H7 (cell line): Measurements from ENCODE around the gene MSANTD2. TPM values are rescaled to one million over a fixed set of nuclear protein-coding genes. Genes with fewer than 3 reads are reported as not detected.

ENCODE experiments used
- DNase-seq: peaks from one replicate; pipeline ENCODE4 v3.0.0; 2012
- H3K27me3 ChIP-seq: 2 replicates; pipeline ENCODE4 v1.6.0; 2011; ENCODE audit warnings: mild to moderate bottlenecking, low read length; ENCODE audit not compliant: control insufficient read depth, insufficient read depth
- H3K36me3 ChIP-seq: replicated peaks from 2 replicates; pipeline ENCODE4 v1.5.1; 2011; ENCODE audit warnings: low read length; ENCODE audit not compliant: control insufficient read depth, insufficient read depth
- H3K4me3 ChIP-seq: 2 replicates; pipeline ENCODE4 v1.5.1; 2011; ENCODE audit warnings: low read depth, mild to moderate bottlenecking, control low read depth, low read length, moderate library complexity; ENCODE audit not compliant: insufficient read depth
- total RNA-seq: library from RNA; depleted of rRNA; stranded (reverse); fragments of >200 nt; shearing (Covaris generic); gene quantifications from 2 replicates; pipeline ENCODE4 v1.2.3, GENCODE V29; 2014

MSANTD2 gene
- total RNA-seq, 1 experiment from 2014 or later = 18.3 TPM

GRCh38 chr11:124801636-124802312 lies 1.6 kb upstream of the MSANTD2 start:
- H3K27me3 ChIP-seq = no peaks in the 10 kb centered on the region
- no peaks in the 10 kb centered on the region for H3K36me3 ChIP-seq
- DNase-seq = no peak
- H3K4me3 ChIP-seq = no peak overlapping the region

- DNase-seq = no peak
- H3K36me3 ChIP-seq = no peaks in the 10 kb centered on the region
- H3K4me3 ChIP-seq = peak overlapping the region; percentile 85
- no peaks in the 10 kb centered on the region for H3K27me3 ChIP-seq
Observed at GRCh38 chr11:124801014-124801413, 808 bp upstream of the MSANTD2 start.

GRCh38 chr11:124799348-124800225 lies 619 bp downstream of the MSANTD2 start:
- Histone ChIP-seq H3K4me3 (peak overlapping the region; percentile 85), H3K27me3 (no peaks in the 10 kb centered on the region), H3K36me3 (no peaks in the 10 kb centered on the region)
- peak; percentile 82 for DNase-seq

- DNase-seq = peak; percentile 12
- no peaks in the 10 kb centered on the region for H3K27me3 ChIP-seq
- H3K36me3 ChIP-seq = no peaks in the 10 kb centered on the region
Observed at GRCh38 chr11:124798991-124799347, 1.2 kb downstream of the MSANTD2 start.

GRCh38 chr11:124796312-124796711 lies 3.9 kb downstream of the MSANTD2 start:
- no peak for DNase-seq
- Histone ChIP-seq H3K4me3 (no peak overlapping the region), H3K36me3 (no peaks in the 10 kb centered on the region), H3K27me3 (no peaks in the 10 kb centered on the region)

More at GRCh38 chr11:124798991-124799347, 1.2 kb downstream of the MSANTD2 start:
- peak overlapping the region; percentile 85 for H3K4me3 ChIP-seq

- Histone ChIP-seq H3K27me3 (no peaks in the 10 kb centered on the region), H3K36me3 (no peaks in the 10 kb centered on the region), H3K4me3 (no peak overlapping the region)
- peak; percentile 55 for DNase-seq
Observed at GRCh38 chr11:124793466-124794278, 6.5 kb downstream of the MSANTD2 start.

GRCh38 chr11:124791626-124792341 lies 8.4 kb downstream of the MSANTD2 start:
- Histone ChIP-seq H3K27me3 (no peaks in the 10 kb centered on the region), H3K36me3 (no peaks in the 10 kb centered on the region), H3K4me3 (no peak overlapping the region)
- DNase-seq = no peak

- Histone ChIP-seq H3K27me3 (no peaks in the 10 kb centered on the region), H3K36me3 (no peaks in the 10 kb centered on the region), H3K4me3 (no peak overlapping the region)
- DNase-seq = no peak
Observed at GRCh38 chr11:124788521-124788920, 11.7 kb downstream of the MSANTD2 start.

GRCh38 chr11:124784051-124784450 lies 16.2 kb downstream of the MSANTD2 start:
- Histone ChIP-seq H3K27me3 (no peaks in the 10 kb centered on the region), H3K4me3 (no peak overlapping the region), H3K36me3 (no peaks in the 10 kb centered on the region)
- no peak for DNase-seq

- no peaks in the 10 kb centered on the region for H3K27me3 ChIP-seq
- DNase-seq = no peak
- no peaks in the 10 kb centered on the region for H3K36me3 ChIP-seq
- no peak overlapping the region for H3K4me3 ChIP-seq
Observed at GRCh38 chr11:124783002-124783401, 17.2 kb downstream of the MSANTD2 start.

- no peak for DNase-seq
- Histone ChIP-seq H3K27me3 (no peaks in the 10 kb centered on the region), H3K36me3 (no peaks in the 10 kb centered on the region), H3K4me3 (no peak overlapping the region)
Observed at GRCh38 chr11:124779568-124779967, 20.6 kb downstream of the MSANTD2 start.

- no peaks in the 10 kb centered on the region for H3K36me3 ChIP-seq
- DNase-seq = peak; percentile 52
- no peaks in the 10 kb centered on the region for H3K27me3 ChIP-seq
- H3K4me3 ChIP-seq = no peak overlapping the region
Observed at GRCh38 chr11:124778281-124778680, 21.9 kb downstream of the MSANTD2 start.

- Histone ChIP-seq H3K4me3 (no peak overlapping the region), H3K27me3 (no peaks in the 10 kb centered on the region), H3K36me3 (no peaks in the 10 kb centered on the region)
- DNase-seq = no peak
Observed at GRCh38 chr11:124776865-124777645, 23.2 kb downstream of the MSANTD2 start.
